ENCODE results near the gene PRPSAP2. TPM values are rescaled to one million over a fixed set of nuclear protein-coding genes. Genes with fewer than 3 reads are reported as not detected.

The PRPSAP2 gene
- polyA plus RNA-seq, 5 donors = 49.7 to 58.7 (median 54.2) TPM

DNA sequence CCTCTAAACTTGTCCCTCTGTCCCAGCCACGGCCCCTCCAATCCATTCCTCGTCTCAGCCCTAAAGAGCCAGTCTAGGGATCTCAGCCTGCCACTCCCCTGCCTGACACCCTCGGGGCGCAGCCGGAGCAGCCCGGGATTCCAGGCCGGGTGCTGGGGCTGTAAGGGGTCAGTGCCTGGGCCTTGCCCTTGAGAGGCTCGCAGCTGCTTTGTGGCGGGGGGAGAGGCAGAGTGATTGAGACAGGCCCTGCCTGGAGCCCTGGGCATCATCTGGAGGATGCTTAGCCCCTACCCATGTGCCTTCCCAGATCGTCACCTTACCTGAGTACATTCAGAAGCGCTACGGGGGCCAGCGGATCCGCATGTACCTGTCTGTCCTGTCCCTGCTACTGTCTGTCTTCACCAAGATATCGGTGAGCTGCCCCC lies 102.3 kb downstream of the PRPSAP2 start:
- DNase-seq = no peak

DNA sequence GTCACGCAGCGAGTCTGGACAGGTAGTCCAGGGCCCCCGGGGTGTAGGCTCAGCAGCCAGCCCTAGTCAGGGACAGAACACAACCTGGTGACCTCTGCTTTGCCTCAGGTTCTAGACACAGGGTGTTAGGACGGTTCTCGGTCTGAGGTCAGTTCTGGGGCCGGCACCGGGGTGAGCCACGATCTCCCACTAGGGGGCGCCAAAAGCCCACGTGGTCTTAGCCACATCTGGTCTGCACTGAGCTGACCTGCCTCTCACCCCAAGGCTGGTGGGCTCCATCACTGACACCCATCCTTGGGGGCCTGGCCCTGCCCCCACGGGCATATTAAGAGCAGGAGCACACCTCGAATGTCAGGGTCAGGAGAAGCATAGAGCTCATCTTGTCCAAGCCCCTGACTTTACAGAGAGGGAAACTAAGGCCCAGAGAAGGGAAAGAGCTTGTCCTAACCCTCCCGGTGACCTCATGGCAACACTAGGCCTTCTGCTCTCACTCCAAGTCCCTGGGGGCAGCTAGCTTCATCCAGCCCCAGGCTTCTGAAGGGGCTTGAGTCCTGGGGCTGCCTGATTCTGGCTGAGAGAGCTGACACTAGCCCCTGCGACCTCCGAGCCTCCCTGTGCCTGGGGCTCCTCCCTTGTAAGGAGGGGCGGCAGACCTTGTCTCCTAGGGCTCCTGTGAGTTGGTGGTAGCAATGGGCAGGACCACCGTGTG lies 103.0 kb downstream of the PRPSAP2 start:
- peak; percentile 46 to 62 for DNase-seq

DNA sequence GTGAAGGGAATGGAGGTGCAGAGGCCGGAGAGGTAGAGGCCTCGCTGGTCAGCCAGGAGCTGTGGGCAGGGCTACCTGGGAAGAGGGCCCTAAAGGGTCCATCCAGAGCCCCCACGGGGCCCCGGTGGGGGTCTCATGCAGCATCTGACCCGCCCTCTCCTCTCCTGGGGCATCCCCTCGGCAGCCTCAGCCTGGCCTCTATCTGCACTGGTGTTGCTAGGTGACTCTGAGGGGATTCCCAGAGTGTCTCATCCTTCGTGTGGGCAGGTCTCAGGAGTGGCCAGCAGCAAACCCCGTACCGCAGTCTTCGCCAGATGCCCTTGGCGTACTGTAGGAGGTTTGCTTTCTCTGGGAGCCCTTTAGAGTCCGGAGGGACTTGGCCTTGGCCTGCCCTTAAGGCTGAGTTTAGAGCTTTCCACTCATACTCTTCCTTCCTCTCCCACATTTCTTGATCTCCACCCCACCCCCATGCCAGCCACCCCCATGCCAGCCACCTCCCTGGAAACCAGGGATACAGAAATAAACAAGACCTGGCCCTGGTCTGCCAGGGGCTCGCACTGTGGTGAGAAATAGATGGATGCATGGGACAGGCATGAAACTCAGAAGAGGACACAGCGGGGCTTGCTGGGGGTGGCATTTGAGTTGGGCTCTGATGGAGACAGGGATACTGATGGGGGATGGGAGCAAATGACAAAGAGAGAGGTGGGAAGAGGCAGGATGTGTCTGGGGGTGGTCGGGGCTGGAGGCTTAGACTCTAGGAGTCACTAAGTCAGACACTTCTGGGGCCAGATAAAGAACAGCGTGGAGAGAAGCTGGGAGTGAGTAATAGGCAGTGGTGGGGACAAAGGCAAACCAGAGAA lies 103.9 kb downstream of the PRPSAP2 start:
- DNase-seq = no peak

DNA sequence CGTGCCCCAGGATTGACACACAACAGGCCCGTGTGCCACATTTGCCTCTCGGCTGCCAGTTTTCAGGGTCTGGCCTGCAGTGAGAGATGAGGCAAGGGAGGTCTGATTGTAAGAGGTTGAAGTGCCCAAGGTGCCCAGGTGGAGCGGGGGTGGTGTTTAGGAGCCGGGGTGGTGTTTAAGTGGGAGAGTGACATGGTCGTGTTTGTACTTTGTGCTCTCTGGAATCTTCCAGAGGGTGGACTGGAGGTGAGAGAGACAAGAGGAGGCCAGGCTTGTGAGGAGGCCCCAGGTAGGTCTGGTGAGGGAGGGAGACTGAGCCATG lies 104.5 kb downstream of the PRPSAP2 start:
- no peak for DNase-seq

DNA sequence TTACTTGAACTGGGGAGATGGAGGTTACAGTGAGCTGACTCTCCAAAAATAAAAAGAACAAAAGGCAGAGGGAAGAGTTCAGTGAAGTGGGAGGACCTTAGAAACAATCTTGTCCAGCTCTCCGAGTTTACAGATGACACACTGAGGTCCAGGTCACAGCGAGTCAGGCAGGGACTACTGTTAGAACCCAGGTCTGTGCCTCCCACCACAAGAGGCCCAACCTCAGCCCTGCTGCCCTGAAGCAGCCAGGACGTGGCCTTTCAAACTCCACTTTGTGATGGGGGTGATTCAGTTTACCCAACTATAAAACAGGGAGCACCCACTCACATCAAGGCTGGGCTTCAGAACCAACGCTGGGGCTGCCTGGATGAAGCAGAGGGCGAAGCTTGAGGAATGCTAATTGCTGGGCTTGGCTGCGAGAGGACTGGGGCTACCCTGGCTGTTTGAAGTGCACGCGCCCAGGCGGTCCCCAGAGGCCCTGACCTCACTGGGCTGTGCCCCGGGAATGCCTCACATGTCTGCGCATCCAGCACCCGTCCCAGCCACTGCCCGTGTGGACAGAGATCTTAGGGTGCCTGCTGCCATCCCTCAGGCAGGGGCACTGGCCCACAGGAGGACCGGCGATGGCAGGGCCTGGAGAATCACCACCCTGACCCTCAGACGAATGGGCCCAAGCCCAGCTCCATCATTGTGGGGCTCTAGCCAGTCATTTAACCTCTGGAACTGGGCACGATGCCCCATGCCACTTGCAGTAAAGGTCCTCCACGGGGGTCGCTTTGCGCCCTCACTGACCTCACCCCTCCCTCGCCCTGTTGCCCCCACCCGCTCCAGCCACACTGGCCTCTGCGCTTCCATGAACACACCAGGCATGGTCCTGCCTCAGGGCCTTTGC lies 105.4 kb downstream of the PRPSAP2 start:
- DNase-seq = no peak

DNA sequence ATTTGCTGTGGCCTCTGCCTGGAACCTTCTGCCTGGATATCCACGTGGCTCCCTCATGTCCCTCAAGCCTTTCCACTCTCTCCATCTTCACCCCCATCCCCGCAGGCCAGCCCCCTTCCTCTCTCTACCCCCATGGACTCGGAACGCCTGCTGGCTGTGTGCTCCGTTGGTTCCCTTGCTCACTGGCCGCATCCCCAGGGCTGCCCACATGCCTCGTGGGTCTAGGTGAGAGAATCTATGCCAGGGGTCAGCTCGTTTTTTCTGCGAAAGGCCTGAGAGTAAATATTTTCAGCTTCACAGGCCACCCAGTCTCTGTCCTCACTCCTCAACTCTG lies 106.1 kb downstream of the PRPSAP2 start:
- no peak for DNase-seq

DNA sequence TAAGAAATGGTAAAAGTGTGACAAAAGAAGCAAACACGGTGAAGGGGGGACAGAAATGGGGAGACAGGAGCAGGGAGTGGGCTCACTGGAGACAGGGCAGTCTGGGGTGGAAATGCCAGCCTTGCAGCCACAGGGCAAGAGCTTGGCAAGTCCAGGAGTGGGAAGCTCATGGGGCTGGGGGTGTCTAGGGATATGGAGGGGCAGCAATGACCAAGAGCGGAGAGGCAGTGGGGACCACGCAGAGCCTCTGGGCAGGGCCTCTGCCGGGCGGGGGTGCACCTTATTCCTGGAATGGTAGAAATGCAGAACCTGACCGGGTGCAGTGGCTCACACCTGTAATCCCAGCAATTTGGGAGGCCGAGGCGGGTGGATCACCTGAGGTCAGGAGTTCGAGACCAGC lies 106.6 kb downstream of the PRPSAP2 start:
- DNase-seq = no peak

DNA sequence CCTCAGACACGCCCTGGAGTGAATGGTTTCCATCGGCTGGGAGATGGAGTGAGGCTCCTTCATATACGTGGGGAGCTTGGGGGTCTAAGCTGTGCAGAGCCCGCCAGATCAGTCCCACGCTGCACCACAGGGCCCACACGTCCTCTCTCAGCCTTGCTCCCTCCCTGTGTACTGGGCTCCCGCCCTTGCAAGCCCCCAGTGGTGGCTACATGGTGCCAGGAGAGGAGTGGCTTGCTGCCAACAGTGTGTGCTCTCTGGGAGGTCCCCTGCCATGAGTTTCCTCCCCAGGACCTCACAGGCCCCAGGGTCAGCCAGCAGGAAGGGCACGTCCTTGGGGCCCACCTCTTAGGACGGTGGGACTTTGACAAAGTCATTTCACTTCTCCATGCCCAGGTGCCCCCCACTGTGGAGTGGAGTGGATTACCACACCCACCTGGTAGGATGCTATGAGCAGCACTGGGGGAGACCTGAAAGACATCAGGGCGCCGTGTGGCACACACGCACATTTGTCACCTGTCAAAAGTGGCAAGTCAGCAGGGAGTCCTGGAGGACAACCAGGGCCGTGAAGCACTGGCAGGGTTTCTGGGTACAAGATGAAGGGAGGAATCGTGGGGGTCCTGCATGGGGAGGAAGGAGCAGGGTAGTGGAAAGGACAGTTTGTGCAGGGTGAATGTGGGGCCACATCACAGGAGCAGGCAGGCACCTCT lies 107.8 kb downstream of the PRPSAP2 start:
- DNase-seq = no peak

DNA sequence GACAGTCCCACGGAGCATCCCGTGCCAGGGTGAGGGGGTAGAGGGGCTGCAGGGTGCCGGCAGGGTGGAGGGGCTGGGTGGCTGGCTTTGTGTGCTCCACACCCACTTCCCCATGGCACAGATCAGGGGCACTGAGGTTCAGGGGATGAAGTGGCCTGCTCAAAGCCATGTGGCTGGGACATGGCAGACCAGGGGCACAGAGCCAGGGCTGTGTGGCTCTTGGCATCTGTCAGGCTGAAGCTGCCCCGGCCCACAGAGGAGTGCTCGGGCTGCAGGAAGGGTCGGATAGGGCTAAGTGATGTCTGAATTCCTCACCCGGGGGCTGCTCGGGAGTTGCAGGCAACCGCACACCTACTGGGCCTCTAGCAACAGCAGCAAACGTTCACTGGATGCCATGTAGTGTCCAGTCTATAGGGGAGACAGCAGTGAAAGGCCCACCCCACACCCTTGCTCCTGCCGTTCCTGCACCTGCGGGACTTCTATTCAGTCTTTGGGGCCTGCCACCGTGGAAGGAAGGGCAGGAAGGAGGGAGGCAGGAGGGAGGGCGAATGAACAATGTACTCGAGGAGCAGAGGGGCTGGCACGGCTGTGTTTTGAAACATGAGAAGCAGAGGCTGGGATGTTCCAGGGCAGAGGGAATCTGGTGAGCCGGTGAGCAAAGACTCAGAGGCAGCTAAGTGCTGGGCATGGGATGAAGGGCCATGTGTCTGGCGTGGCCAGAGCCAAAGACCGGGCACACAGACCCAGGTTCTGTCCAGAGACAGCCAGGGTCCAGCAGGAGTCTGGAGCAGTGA lies 109.1 kb downstream of the PRPSAP2 start:
- DNase-seq = peak in 1 of 2 donors; percentile 20

DNA sequence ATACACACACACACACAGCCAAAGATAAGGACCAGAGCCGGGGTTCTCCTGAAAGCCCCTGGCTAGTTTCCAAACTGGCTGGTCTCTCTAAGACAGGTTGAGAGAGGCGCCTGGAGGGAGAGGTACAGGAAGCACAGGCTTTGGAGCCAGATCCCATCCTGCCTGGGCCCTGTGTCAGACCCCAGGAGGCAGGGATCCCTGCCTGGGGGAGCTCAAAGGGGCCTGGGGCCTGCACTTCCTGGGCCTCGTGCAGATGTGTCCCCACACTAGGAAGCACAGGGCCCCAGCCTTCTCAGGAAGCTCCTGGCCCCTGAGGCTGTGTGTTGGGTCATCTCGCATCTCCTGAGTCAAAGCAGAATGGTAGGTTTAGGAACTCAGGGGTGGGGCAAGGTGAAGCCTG lies 110.0 kb downstream of the PRPSAP2 start:
- DNase-seq = peak in 1 of 2 donors; percentile 15

DNA sequence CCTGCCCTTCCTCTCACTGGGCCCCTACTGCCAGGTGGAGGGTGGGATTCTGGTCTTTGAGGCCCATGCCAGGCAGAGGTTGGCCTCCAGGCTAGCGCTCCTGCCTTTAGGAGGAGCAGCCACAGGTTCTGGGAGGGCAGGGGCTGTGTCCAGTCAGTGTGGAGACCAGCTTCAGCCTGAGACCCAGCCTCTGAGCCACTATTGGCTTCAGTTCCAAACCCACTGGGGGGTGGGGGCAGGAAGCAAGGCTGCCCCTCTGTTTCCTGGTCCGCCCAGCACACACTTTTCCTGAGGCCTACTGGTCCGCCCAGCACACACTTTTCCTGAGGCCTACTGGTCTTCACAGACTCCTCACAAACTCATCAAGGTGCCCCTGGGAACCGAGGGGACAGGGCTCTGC lies 110.4 kb downstream of the PRPSAP2 start:
- no peak for DNase-seq

DNA sequence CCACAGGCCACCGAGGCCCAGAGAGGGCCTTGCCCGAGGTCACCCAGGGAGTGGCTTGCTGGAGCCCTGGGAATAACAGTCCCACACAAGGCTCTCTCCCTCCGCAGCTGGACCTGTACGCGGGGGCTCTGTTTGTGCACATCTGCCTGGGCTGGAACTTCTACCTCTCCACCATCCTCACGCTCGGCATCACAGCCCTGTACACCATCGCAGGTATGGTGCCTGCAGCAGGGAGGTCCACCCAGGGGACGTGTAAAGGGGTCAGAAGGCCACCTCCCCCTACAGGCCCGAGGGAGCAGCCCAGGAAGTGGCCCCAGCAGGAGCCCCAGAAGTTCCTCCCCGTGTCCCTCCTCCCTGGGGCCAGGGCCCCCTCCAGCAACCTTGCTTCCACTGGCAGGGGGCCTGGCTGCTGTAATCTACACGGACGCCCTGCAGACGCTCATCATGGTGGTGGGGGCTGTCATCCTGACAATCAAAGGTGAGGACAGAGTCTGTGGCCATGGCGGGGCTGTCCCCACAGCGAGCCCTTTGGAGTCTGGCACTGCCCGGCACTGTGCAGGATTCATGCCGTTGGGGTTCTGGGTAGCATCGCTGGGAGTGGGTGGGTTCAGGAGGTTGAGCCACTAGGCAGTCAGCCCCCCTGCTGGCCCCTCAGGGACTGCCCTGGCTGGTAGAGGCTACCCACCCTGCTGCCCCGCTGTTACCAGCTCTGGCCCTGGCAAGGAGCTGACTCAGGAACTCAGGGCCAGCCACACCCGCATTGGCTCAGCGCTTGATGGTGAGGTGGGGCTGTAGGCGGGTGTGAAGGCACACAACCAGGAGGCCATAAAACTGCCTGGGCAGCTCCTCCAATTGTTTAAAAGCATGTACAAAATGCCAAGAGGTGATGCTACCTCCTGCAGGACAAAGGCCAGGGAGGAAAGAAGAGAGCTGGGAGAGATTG lies 111.3 kb downstream of the PRPSAP2 start:
- no peak for DNase-seq

DNA sequence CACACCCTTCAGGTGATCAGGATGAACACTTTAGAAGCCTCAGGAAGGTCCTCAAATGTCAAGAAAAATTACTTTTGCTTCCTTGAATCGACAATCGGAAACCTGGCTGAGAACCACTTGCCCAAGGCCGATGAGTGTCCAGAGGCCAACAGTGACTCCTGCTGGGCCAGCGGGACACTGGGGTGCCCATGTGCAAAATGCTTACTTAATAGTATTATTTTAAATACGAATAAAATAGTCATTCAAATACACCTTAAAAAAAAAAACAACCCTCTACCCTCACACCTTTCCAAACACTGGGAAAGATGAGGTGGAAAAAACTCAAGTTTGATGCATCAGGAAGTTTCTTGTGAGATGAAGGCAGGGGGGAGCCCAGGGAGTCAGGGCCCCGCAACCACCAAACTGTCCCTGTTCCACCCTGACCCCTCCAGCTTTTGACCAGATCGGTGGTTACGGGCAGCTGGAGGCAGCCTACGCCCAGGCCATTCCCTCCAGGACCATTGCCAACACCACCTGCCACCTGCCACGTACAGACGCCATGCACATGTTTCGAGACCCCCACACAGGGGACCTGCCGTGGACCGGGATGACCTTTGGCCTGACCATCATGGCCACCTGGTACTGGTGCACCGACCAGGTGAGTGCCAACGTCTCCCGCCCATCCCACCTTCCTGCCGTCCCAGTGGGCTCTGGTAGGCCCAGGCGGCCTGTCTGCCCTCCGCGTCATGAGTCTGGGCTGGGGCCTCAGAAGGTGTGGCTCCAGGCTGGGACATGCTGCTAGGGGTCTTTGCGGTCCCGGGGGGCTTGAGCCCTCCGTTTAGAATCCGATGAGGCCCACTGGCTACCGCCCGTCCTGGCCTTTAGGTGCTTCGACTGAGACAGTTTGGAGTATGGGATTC lies 112.9 kb downstream of the PRPSAP2 start:
- no peak for DNase-seq

DNA sequence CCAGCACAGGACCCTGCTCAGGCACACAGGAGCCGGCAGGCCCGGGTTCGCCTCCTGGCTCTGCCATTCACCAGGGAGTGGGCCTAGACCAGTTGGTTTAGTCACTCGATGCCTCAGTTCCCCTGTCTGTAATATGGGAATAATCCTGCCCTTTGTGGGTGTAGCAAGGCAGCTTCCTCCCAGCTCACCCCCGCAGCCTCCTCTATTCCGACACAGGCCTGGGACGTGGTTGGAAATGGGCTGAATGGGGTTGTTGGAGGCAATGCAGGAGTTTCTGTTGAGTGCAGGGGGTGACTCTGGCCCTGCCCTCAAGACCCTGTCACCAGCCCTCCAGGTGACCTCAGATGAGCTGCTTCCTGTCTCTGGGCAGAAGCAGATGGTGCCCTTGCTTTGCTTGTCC lies 113.9 kb downstream of the PRPSAP2 start:
- no peak for DNase-seq

DNA sequence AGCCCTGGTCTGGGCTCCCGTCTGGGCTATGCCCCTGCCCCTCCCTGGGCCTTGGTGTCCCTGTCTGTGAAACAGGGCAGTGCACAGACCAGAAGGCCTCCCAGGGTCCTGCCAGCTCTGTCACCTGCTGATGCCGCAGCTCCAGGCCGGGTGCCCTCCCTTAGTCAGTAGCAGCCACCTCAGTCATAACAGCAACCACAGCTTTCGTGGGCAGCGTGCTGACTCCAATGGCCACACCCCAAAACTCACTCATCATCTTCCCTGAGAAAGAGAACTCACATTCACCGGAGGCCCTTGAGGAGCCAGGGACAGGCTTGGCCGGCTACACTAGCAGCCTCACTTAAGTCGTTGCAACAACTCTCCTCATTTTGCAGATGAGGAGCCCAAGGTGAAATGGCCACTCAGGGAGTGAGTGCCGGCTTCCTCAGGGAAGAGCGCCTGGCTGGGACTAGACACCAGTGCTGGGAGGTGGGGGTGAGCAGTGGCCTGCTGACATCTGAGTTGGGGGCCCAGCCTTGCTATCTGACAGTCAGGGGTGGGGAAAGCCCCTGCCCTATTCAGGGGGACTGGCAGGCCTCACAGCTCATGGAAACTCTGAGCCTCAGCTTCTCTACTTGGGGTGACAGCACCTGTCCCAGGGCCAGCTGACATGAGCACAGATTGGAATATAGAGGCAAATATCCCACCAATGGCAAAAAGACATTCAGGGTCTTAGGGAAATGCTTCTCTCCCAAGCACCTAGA lies 116.6 kb downstream of the PRPSAP2 start:
- DNase-seq = no peak

DNA sequence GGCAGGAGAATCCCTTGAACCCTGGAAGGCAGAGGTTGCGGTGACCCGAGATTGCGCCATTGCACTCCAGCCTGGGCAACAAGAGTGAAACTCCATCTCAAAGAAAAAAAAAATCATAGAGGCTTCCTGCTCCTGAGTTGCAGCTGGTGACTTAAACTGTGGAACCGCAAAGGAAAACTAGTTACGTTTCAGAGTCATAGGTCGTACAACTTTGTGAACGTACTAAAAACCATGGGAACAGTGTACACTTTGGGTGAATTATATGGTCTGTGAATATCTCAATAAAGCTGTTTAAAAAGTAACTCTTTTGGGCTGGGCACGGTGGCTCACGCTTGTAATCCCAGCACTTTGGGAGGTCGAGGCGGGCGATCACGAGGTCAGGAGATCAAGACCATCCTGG lies 117.7 kb downstream of the PRPSAP2 start:
- DNase-seq = no peak

DNA sequence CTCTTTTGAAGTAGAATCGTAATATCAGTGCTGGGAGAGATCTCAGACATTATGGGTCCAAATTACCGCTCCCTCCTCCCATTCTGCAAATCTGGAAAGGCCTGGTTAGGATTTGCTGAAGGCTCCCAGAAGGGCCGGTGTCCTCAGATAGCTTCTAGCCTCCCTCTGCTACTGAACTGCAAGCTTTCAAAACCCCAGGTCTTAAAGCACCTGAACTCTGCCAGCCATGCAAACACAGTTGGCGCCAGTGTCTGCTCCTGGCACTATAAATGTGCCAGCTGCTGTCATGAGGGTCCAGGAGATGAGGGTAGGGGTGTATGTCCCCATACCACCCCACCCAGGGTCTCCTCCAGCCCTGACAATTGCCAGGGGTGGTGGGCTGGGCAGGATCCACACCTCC lies 118.3 kb downstream of the PRPSAP2 start:
- no peak for DNase-seq

DNA sequence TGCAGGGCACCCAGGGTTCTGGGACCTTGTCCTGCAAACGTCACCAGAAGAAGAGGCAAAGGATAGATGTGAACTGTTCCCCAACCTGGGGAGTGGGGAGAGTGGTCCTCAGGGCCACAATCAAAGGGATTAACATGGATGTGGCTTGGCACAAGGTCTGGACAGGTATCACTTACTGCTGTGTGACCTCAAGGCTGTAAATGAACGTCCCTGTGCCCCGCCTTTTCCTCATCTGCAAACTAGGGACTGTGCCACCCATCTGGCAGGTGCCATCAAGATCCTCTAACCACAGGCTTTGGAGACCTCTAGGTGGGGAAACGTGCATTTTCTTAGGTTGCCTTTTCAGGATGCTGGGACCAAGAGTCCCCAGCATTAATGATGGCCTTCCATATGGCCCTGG lies 119.1 kb downstream of the PRPSAP2 start:
- no peak for DNase-seq
